K562 (cell line): ENCODE measurements around the gene ACP6. TPM values are rescaled to one million over a fixed set of nuclear protein-coding genes. Genes with fewer than 3 reads are reported as not detected.

Experiments used
- ARNT ChIP-seq, 2 experiments: fragments of 450-650 bp; IDR thresholded peaks; 2 replicates each; pipeline ENCODE4 v1.6.1; 2016; ENCODE audit warnings: mild to moderate bottlenecking in 1 of 2
- BRD9 ChIP-seq: fragments of 450-650 bp; IDR thresholded peaks from 2 replicates; pipeline ENCODE4 v1.6.1; 2018; ENCODE audit warnings: low read depth; ENCODE audit not compliant: partially characterized antibody
- FOXP1 ChIP-seq: sonication (generic); formaldehyde crosslinking; IDR thresholded peaks from 2 replicates; pipeline ENCODE4 v1.8.0; 2022; ENCODE audit warnings: mild to moderate bottlenecking, missing genetic modification reagents
- GTF2F1 ChIP-seq: IDR thresholded peaks from 2 replicates; pipeline ENCODE4 v1.6.1; 2011; ENCODE audit warnings: low read depth, low read length, improper control_type of control experiment
- HNRNPH1 ChIP-seq: fragments of 200-400 bp; formaldehyde crosslinking; optimal IDR thresholded peaks from 2 replicates; pipeline ENCODE3; 2017; ENCODE audit warnings: low read depth, mild to moderate bottlenecking, low read length, moderate library complexity
- HNRNPLL ChIP-seq: fragments of 200-400 bp; formaldehyde crosslinking; IDR thresholded peaks from 2 replicates; pipeline ENCODE4 v1.6.1; 2017; ENCODE audit warnings: low read length, low read depth, mild to moderate bottlenecking; ENCODE audit not compliant: poor library complexity, severe bottlenecking
- KAT2B ChIP-seq: IDR thresholded peaks from one replicate; pipeline ENCODE4 v1.6.1; 2012; ENCODE audit warnings: low read depth, mild to moderate bottlenecking, control low read depth, inconsistent platforms, low read length, moderate library complexity
- KDM2B ChIP-seq: fragments of 250-450 bp; sonication (Bioruptor Pico); IDR thresholded peaks from 2 replicates; pipeline ENCODE4 v1.8.0; 2021; ENCODE audit warnings: mild to moderate bottlenecking, moderate library complexity
- NCOA6 ChIP-seq: fragments of 450-650 bp; IDR thresholded peaks from 2 replicates; pipeline ENCODE4 v1.6.1; 2017; ENCODE audit warnings: mild to moderate bottlenecking
- NFIC ChIP-seq: fragments of 450-650 bp; IDR thresholded peaks from 2 replicates; pipeline ENCODE4 v1.6.1; 2017; ENCODE audit warnings: mild to moderate bottlenecking, inconsistent platforms
- POLR2H ChIP-seq: IDR thresholded peaks from 2 replicates; pipeline ENCODE4 v1.6.1; 2016; ENCODE audit warnings: missing genetic modification characterization, low read depth, mild to moderate bottlenecking, control low read depth, missing compliant biosample characterization, moderate library complexity
- RFX1 ChIP-seq: fragments of 450-650 bp; IDR thresholded peaks from 2 replicates; pipeline ENCODE4 v1.6.1; 2016; ENCODE audit warnings: mild to moderate bottlenecking, moderate library complexity
- SIX5 ChIP-seq, 2 experiments: IDR thresholded peaks; 2 replicates each; pipeline ENCODE4 v1.6.1; 2011; ENCODE audit warnings: low read length in 2 of 2, borderline replicate concordance in 1 of 2, low read depth in 1 of 2, mild to moderate bottlenecking in 1 of 2, moderate library complexity in 1 of 2; ENCODE audit not compliant: insufficient read depth in 1 of 2
- ZFX ChIP-seq: sonication (generic); formaldehyde crosslinking; IDR thresholded peaks from 2 replicates; pipeline ENCODE4 v1.8.0; 2022; ENCODE audit warnings: mild to moderate bottlenecking, missing genetic modification reagents, moderate library complexity
- ZNF143 ChIP-seq: sonication (generic); formaldehyde crosslinking; IDR thresholded peaks from 2 replicates; pipeline ENCODE4 v1.9.0; 2022; ENCODE audit warnings: mild to moderate bottlenecking, missing genetic modification reagents
- ZNF764 ChIP-seq: fragments of 250-450 bp; sonication (Bioruptor Pico); IDR thresholded peaks from 2 replicates; pipeline ENCODE4 v1.4.0; 2020; ENCODE audit warnings: low read depth, mild to moderate bottlenecking, moderate library complexity
- polyA plus RNA-seq, 8 experiments: library from polyadenylated mRNA; depleted of rRNA in 4 of 8; stranded (reverse) in 5 of 8; unstranded in 3 of 8; fragments of >200 nt; fragmentation: Nextera tagmentation in 2 of 8; fragmentation: Illumina TruSeq in 1 of 8; extraction: Ambion mirVana in 2 of 8; extraction: Trizol in 1 of 8; gene quantifications; 2 replicates each; pipeline versions ENCODE4 v1.2.1 to v1.2.3, GENCODE V29; 2011 to 2014; ENCODE audit warnings: inconsistent platforms in 1 of 8, missing spikeins in 1 of 8
- total RNA-seq, 7 experiments: library from RNA; depleted of rRNA in 6 of 7; stranded (reverse); fragments of >200 nt in 6 of 7; fragmentation: Illumina TruSeq in 2 of 7; extraction: Trizol in 2 of 7; gene quantifications; 2 replicates each; pipeline versions ENCODE4 v1.2.1 to v1.2.3, GENCODE V29; 2011 to 2021; ENCODE audit warnings: low replicate concordance in 1 of 7
- TF ChIP-seq, protein P1 (sequence below): conservative IDR thresholded peaks from 2 replicates; pipeline ENCODE4 v1.6.1; 2011; ENCODE audit warnings: low read depth, mild to moderate bottlenecking, low read length; ENCODE audit not compliant: control insufficient read depth
- TF ChIP-seq, protein P2 (sequence below): fragments of 450-650 bp; IDR thresholded peaks from 2 replicates; pipeline ENCODE4 v1.6.1; 2018; ENCODE audit warnings: mild to moderate bottlenecking, low read depth; ENCODE audit not compliant: partially characterized antibody
- TF ChIP-seq, protein P3 (sequence below): fragments of 250-450 bp; sonication (Bioruptor Pico); IDR thresholded peaks from 2 replicates; pipeline ENCODE4 v1.5.0; 2020; ENCODE audit warnings: mild to moderate bottlenecking
- TF ChIP-seq, protein P4 (sequence below), 3 experiments: fragments of 200-800 bp in 1 of 3; fragments of 250-450 bp in 1 of 3; fragments of 450-650 bp in 1 of 3; sonication (Bioruptor Pico) in 1 of 3; sonication (Bioruptor generic) in 1 of 3; formaldehyde crosslinking in 1 of 3; IDR thresholded peaks; 2 replicates each; pipeline versions ENCODE4 v1.6.1 to v1.8.0; 2016 to 2022; ENCODE audit warnings: mild to moderate bottlenecking in 2 of 3, missing genetic modification characterization in 2 of 3, missing compliant biosample characterization in 1 of 3, moderate library complexity in 1 of 3

Gene ACP6
- total and polyA plus RNA-seq, 9 of the 15 experiments (the other 6 are each of a cell fraction or from before 2014, with no cell fraction given): 0.05 to 1.4 (median 0.49) TPM

DNA sequence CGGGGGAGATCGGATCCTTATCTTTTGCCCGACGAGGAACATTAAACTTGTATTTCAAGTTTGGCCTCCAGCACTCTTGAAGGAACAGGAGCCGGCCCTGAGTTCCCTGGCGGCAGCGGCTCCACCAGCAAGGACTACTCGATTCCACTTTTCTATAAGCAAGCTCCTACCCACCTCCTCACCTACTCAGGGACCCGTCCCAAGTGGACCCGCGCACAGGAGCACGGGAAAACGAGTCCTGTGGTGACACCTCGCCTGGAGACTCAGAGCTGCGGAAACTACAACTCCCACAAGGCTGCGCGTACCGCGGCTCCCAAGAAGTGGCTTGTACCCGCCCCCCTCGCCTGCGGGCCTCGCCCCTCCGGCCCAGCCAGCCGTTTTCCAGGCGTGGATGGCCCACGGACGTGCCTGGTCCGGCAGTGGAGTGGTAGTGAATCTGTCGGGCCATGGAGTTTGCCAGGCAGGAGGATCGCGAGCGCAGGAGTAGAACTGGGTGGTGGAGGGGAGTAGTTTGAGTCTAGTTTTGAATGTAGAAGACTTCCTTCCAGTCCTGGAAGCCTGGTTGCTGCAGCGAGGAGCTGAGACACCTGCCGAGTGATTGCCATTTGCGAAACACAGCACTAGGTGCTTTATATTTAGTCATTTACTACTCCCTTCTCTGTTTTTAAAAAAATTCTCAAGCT, at the start of gene ACP6 (continued):
- TF ChIP-seq KDM2B (CRISPR knock-in tag): no peak
- TF ChIP-seq ZNF143 (CRISPR knock-in tag): peak; percentile 86
- TF ChIP-seq HNRNPH1: no peak
- 0 out of 2 replicates have a peak, but pooled peaks have one; percentile 57 for TF ChIP-seq NCOA6
- TF ChIP-seq, protein P1, sequence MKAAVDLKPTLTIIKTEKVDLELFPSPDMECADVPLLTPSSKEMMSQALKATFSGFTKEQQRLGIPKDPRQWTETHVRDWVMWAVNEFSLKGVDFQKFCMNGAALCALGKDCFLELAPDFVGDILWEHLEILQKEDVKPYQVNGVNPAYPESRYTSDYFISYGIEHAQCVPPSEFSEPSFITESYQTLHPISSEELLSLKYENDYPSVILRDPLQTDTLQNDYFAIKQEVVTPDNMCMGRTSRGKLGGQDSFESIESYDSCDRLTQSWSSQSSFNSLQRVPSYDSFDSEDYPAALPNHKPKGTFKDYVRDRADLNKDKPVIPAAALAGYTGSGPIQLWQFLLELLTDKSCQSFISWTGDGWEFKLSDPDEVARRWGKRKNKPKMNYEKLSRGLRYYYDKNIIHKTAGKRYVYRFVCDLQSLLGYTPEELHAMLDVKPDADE: peak; percentile 73; the same call in 1 of the 2 replicates
- no peak for TF ChIP-seq ZNF764 (CRISPR knock-in tag)
- no peak for TF ChIP-seq HNRNPLL
- TF ChIP-seq, protein P2, sequence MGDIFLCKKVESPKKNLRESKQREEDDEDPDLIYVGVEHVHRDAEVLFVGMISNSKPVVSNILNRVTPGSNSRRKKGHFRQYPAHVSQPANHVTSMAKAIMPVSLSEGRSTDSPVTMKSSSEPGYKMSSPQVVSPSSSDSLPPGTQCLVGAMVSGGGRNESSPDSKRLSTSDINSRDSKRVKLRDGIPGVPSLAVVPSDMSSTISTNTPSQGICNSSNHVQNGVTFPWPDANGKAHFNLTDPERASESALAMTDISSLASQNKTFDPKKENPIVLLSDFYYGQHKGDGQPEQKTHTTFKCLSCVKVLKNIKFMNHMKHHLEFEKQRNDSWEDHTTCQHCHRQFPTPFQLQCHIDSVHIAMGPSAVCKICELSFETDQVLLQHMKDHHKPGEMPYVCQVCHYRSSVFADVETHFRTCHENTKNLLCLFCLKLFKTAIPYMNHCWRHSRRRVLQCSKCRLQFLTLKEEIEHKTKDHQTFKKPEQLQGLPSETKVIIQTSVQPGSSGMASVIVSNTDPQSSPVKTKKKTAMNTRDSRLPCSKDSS: no peak
- TF ChIP-seq FOXP1 (CRISPR knock-in tag): no peak
- peak; percentile 44 for TF ChIP-seq ZFX (CRISPR knock-in tag)
- TF ChIP-seq GTF2F1: no peak
- no peak for TF ChIP-seq POLR2H (tag)
- no peak for TF ChIP-seq BRD9
- no peak for TF ChIP-seq KAT2B
- no peak for TF ChIP-seq RFX1
- TF ChIP-seq, protein P3, sequence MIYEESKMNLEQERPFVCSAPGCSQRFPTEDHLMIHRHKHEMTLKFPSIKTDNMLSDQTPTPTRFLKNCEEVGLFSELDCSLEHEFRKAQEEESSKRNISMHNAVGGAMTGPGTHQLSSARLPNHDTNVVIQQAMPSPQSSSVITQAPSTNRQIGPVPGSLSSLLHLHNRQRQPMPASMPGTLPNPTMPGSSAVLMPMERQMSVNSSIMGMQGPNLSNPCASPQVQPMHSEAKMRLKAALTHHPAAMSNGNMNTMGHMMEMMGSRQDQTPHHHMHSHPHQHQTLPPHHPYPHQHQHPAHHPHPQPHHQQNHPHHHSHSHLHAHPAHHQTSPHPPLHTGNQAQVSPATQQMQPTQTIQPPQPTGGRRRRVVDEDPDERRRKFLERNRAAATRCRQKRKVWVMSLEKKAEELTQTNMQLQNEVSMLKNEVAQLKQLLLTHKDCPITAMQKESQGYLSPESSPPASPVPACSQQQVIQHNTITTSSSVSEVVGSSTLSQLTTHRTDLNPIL (CRISPR knock-in tag): no peak
- TF ChIP-seq, protein P4, sequence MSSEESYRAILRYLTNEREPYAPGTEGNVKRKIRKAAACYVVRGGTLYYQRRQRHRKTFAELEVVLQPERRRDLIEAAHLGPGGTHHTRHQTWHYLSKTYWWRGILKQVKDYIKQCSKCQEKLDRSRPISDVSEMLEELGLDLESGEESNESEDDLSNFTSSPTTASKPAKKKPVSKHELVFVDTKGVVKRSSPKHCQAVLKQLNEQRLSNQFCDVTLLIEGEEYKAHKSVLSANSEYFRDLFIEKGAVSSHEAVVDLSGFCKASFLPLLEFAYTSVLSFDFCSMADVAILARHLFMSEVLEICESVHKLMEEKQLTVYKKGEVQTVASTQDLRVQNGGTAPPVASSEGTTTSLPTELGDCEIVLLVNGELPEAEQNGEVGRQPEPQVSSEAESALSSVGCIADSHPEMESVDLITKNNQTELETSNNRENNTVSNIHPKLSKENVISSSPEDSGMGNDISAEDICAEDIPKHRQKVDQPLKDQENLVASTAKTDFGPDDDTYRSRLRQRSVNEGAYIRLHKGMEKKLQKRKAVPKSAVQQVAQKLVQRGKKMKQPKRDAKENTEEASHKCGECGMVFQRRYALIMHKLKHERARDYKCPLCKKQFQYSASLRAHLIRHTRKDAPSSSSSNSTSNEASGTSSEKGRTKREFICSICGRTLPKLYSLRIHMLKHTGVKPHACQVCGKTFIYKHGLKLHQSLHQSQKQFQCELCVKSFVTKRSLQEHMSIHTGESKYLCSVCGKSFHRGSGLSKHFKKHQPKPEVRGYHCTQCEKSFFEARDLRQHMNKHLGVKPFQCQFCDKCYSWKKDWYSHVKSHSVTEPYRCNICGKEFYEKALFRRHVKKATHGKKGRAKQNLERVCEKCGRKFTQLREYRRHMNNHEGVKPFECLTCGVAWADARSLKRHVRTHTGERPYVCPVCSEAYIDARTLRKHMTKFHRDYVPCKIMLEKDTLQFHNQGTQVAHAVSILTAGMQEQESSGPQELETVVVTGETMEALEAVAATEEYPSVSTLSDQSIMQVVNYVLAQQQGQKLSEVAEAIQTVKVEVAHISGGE (CRISPR knock-in tag; IDR thresholded peaks at IDR 0.05): no peak
- TF ChIP-seq ARNT (IDR thresholded peaks at IDR 0.05): no peak
- TF ChIP-seq NFIC: peak; percentile 9; the same call in 1 of the 2 replicates
- TF ChIP-seq SIX5 (IDR thresholded peaks at IDR 0.05; ENCODE audit: borderline replicate concordance in 1 of 2, insufficient read depth in 1 of 2, low read depth in 1 of 2, low read length in 2 of 2): peak; percentile 80 to 81
